Transverse colon (tissue), 3 donors: ENCODE measurements around the gene ACTL7B.

Experiments
- CTCF ChIP-seq, 5 experiments: fragments of 200-600 bp in 3 of 5; fragments of 450-650 bp in 2 of 5; sonication (generic) in 3 of 5; IDR thresholded peaks; 1 replicate in 2 of 5; 2 replicates in 3 of 5; pipeline ENCODE4 v1.5.1; 2016 to 2017; ENCODE audit warnings: antibody characterized with exemption in 5 of 5, inconsistent platforms in 3 of 5, mild to moderate bottlenecking in 2 of 5, moderate library complexity in 1 of 5
- POLR2A ChIP-seq: fragments of 450-650 bp; IDR thresholded peaks from one replicate; pipeline ENCODE4 v1.6.1; 2016; ENCODE audit warnings: antibody characterized with exemption, mild to moderate bottlenecking, moderate library complexity

- no peak for TF ChIP-seq POLR2A
- TF ChIP-seq CTCF (IDR thresholded peaks at IDR 0.05) = no peak
These were observed 48.4 kb upstream of the ACTL7B start for GRCh38 chr9:108904161-108904560.
